PC-3 (cell line): ENCODE data around the gene WWP2. TPM values are rescaled to one million over a fixed set of nuclear protein-coding genes. Genes with fewer than 3 reads are reported as not detected.

Experiments
- ATAC-seq: fragments of 200-7000 bp; cut with Tn5 transposase; 2 replicates; pipeline ENCODE4 v1.9.1; 2020; ENCODE audit warnings: mild to moderate bottlenecking, moderate library complexity
- BruUV-seq: library from RNA; stranded (reverse); fragments of 400-500 nt; replicated peaks from 2 replicates; lab custom pipeline; 2021; lab: Mats Ljungman, UMichigan
- CTCF ChIA-PET: fragments of 300-600 bp; sonication (Branson Sonifier 250); formaldehyde crosslinking; loops from one replicate; lab custom pipeline; 2022; ENCODE audit warnings: antibody characterized with exemption; lab: Charles Lee
- POLR2A ChIA-PET: fragments of 300-600 bp; sonication (Branson Sonifier 250); formaldehyde crosslinking; loops from one replicate; lab custom pipeline; 2022; ENCODE audit warnings: antibody characterized with exemption; ENCODE audit not compliant: unreplicated experiment; lab: Charles Lee
- DNase-seq: peaks from one replicate; pipeline ENCODE4 v3.0.0-alpha.2; 2015
- H2AFZ ChIP-seq: fragments of 300-600 bp; sonication (generic); 2 replicates; pipeline ENCODE4 v1.6.0; 2016; ENCODE audit warnings: antibody characterized with exemption, low read length
- H3F3A ChIP-seq: fragments of 300-600 bp; sonication (generic); one replicate; pipeline ENCODE4 v1.6.0; 2017; ENCODE audit warnings: antibody characterized with exemption, low read length, control low read depth, mild to moderate bottlenecking; ENCODE audit not compliant: unreplicated experiment
- H3K27ac ChIP-seq: fragments of 300-600 bp; sonication (generic); 2 replicates; pipeline ENCODE4 v1.5.1; 2016; ENCODE audit warnings: mild to moderate bottlenecking, low read length
- H3K27me3 ChIP-seq: fragments of 300-600 bp; sonication (generic); 2 replicates; pipeline ENCODE4 v1.6.1; 2016; ENCODE audit warnings: low read length, mixed read lengths
- H3K36me3 ChIP-seq: fragments of 300-600 bp; sonication (generic); 2 replicates; pipeline ENCODE4 v1.6.1; 2016; ENCODE audit warnings: low read depth, mixed run types, low read length, mixed read lengths
- H3K4me1 ChIP-seq: fragments of 300-600 bp; sonication (generic); 2 replicates; pipeline ENCODE4 v1.5.1; 2016; ENCODE audit warnings: low read length; ENCODE audit not compliant: insufficient read depth
- H3K4me2 ChIP-seq: fragments of 300-600 bp; sonication (generic); 2 replicates; pipeline ENCODE4 v1.6.0; 2016; ENCODE audit warnings: low read length
- H3K4me3 ChIP-seq: fragments of 300-600 bp; sonication (generic); 2 replicates; pipeline ENCODE4 v1.5.1; 2016; ENCODE audit warnings: mild to moderate bottlenecking, low read length, mixed read lengths
- H3K79me2 ChIP-seq: fragments of 300-600 bp; sonication (generic); 2 replicates; pipeline ENCODE4 v1.6.1; 2017; ENCODE audit warnings: low read length, mixed read lengths
- H3K9ac ChIP-seq: fragments of 300-600 bp; sonication (generic); 2 replicates; pipeline ENCODE4 v1.6.0; 2016; ENCODE audit warnings: mild to moderate bottlenecking, low read length
- H3K9me2 ChIP-seq: fragments of 300-600 bp; sonication (generic); replicated peaks from 2 replicates; pipeline ENCODE4 v1.6.1; 2016; ENCODE audit warnings: mixed run types, low read length, mixed read lengths
- H3K9me3 ChIP-seq: fragments of 300-600 bp; sonication (generic); 2 replicates; pipeline ENCODE4 v1.6.1; 2016; ENCODE audit warnings: low read length, mixed read lengths
- H4K20me1 ChIP-seq: fragments of 300-600 bp; sonication (generic); 2 replicates; pipeline ENCODE4 v1.6.1; 2016; ENCODE audit warnings: low read length, mixed read lengths
- CTCF ChIP-seq: fragments of 300-600 bp; sonication (generic); conservative IDR thresholded peaks from 2 replicates; pipeline ENCODE4 v1.5.1; 2017; ENCODE audit warnings: antibody characterized with exemption, low read depth, mild to moderate bottlenecking, low read length
- EZH2 ChIP-seq: fragments of 300-600 bp; sonication (generic); IDR thresholded peaks from one replicate; pipeline ENCODE4 v1.6.1; 2017; ENCODE audit warnings: antibody characterized with exemption, mild to moderate bottlenecking, low read length; ENCODE audit not compliant: unreplicated experiment
- EZH2phosphoT487 ChIP-seq: fragments of 300-600 bp; sonication (generic); IDR thresholded peaks from 2 replicates; pipeline ENCODE4 v1.6.1; 2018; ENCODE audit warnings: mild to moderate bottlenecking, antibody characterized with exemption, low read length, borderline replicate concordance
- intact Hi-C: fragments of 100-400 bp; cut with micrococcal nuclease; formaldehyde crosslinking; loops from 2 replicates; pipeline ENCODE4 v1.9.0; 2023
- total RNA-seq: library from RNA; depleted of rRNA; stranded (reverse); fragments of >200 nt; gene quantifications from 2 replicates; pipeline ENCODE4 v1.2.3, GENCODE V29; 2014

The WWP2 gene
- total RNA-seq, 1 experiment from 2014 or later: 15.8 TPM

- no peaks in the 10 kb centered on the region for H3F3A ChIP-seq
- POLR2A ChIA-PET: no interaction called here
- DNase-seq: no peak
- no peak for ATAC-seq
- no peak for TF ChIP-seq CTCF
- TF ChIP-seq EZH2: no peak
- no peak for TF ChIP-seq EZH2phosphoT487
- no peak overlapping the region for H3K9ac ChIP-seq
- CTCF ChIA-PET: no interaction called here
- 0 out of 2 replicates have a peak, but pooled peaks cover 26% of the 10 kb centered on the region for H3K79me2 ChIP-seq
- no peak overlapping the region for H3K4me3 ChIP-seq
- no peak overlapping the region for H3K27ac ChIP-seq
- 0 out of 2 replicates have a peak, but pooled peaks cover 3% of the 10 kb centered on the region for H4K20me1 ChIP-seq
- no peak overlapping the region for H2AFZ ChIP-seq
- H3K4me2 ChIP-seq: no peak overlapping the region
- no peaks in the 10 kb centered on the region for H3K27me3 ChIP-seq
- intact Hi-C loops: no loop called here
- H3K9me3 ChIP-seq: no peaks in the 10 kb centered on the region
- peaks cover 6% of the 10 kb centered on the region; the same call in 1 of the 2 replicates for H3K4me1 ChIP-seq
- peaks cover 60% of the 10 kb centered on the region for H3K36me3 ChIP-seq
- no peaks in the 10 kb centered on the region for H3K9me2 ChIP-seq
- BruUV-seq: no TSS peak
These were observed 17.5 kb upstream of the WWP2 start for GRCh38 chr16:69744363-69745231.

- POLR2A ChIA-PET: interaction anchor here (0.7 kb wide), 1 partner anchor 8 kb away, joined by 3 read pairs; no protein-coding TSS in a partner anchor
- H3K4me3 ChIP-seq: no peak overlapping the region
- H4K20me1 ChIP-seq: 0 out of 2 replicates have a peak, but pooled peaks cover 3% of the 10 kb centered on the region
- no peak overlapping the region for H2AFZ ChIP-seq
- intact Hi-C loops: no loop called here
- H3K9ac ChIP-seq: no peak overlapping the region
- BruUV-seq: no TSS peak
- peaks cover 27% of the 10 kb centered on the region; the same call in 1 of the 2 replicates for H3K79me2 ChIP-seq
- H3K27ac ChIP-seq: no peak overlapping the region
- H3K9me2 ChIP-seq: no peaks in the 10 kb centered on the region
- peaks cover 61% of the 10 kb centered on the region for H3K36me3 ChIP-seq
- peaks cover 6% of the 10 kb centered on the region; the same call in 1 of the 2 replicates for H3K4me1 ChIP-seq
- TF ChIP-seq EZH2phosphoT487 (no peak), CTCF (no peak), EZH2 (no peak)
- H3K9me3 ChIP-seq: no peaks in the 10 kb centered on the region
- no peak overlapping the region for H3K4me2 ChIP-seq
- DNase-seq (no peak), ATAC-seq (no peak)
- CTCF ChIA-PET: no interaction called here
- no peaks in the 10 kb centered on the region for H3F3A ChIP-seq
- no peaks in the 10 kb centered on the region for H3K27me3 ChIP-seq
These were observed 16.9 kb upstream of the WWP2 start for GRCh38 chr16:69745232-69745612.
